HG03432 (cell line): ENCODE measurements around the gene C16orf96.

Experiments used
- ATAC-seq: cut with Tn5 transposase; IDR thresholded peaks from one replicate; pipeline ENCODE4 v1.9.1; 2021; ENCODE audit warnings: mild to moderate bottlenecking, moderate library complexity; ENCODE audit not compliant: unreplicated experiment

The C16orf96 gene

DNA sequence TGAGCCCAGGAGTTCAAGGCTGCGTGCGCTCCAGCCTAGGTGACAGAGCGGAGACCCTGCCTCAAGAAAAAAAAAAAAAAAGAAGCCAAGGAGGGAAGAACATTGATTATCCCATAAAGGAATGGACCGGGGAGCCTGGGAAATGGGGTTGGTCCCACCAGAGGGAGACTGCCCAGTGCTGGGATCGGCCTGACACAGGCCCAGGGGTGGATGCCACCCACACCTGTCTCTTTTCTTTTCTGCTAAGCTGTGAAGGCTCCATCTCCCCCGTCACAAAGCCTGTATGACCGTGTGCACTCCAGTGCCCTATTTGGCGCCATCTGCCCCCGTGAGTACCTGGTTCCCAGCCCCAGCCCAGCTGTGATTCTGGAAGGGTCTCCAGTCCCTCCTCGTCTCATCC is 42.9 kb downstream of the C16orf96 start:
- no peak for ATAC-seq

GRCh38 chr16:4599545-4599944 is 43.4 kb downstream of the C16orf96 start:
- no peak for ATAC-seq

GRCh38 chr16:4601036-4601863 is 45.1 kb downstream of the C16orf96 start:
- no peak for ATAC-seq

DNA sequence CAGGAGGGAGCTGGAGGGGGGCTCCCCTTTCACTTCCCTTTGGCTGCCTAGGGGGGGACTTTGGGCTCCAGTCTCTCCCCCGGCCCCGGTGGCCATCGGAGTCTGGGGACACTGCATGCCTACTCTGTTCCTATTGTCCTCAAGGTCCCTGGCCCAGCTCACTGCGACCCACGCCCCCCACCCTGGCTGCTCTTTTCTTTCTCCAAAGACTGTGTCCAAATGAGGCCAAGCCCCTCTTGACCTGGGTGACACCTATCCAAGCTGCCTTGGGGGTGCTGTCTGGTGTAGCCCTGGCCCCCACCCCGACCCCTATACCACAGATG is 45.7 kb downstream of the C16orf96 start:
- no peak for ATAC-seq

- no peak for ATAC-seq
Observed at GRCh38 chr16:4602331-4602730, 46.2 kb downstream of the C16orf96 start.

DNA sequence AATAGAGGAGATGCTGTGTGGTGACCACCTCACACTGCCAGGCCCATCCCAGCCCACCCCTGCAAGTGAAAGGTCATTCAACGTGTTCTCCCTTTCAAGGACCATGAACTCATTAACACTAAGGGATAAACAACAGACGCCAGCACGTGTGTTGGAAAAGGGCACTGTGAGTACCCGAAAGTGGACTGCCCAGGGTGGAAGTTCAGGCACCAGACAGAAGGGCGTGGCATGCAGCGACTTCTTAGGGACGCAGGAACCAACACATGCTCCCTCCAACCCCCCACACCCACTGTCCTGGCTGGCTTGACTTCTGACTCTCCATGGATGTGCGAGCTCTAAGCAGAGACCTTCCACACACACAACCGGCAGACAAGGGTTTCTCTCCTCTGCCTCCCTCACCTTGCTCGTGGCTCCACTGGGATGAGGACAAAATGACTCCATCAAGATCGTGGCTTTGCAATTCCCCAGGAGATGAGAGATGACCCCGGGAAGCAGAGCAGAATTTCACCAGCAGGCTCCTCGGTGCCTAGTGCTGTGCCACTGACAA is 47.6 kb downstream of the C16orf96 start:
- no peak for ATAC-seq

GRCh38 chr16:4604401-4604800 is 48.3 kb downstream of the C16orf96 start:
- ATAC-seq = no peak

GRCh38 chr16:4606354-4606753 is 50.2 kb downstream of the C16orf96 start:
- no peak for ATAC-seq

GRCh38 chr16:4607841-4608703 is 51.9 kb downstream of the C16orf96 start:
- no peak for ATAC-seq

DNA sequence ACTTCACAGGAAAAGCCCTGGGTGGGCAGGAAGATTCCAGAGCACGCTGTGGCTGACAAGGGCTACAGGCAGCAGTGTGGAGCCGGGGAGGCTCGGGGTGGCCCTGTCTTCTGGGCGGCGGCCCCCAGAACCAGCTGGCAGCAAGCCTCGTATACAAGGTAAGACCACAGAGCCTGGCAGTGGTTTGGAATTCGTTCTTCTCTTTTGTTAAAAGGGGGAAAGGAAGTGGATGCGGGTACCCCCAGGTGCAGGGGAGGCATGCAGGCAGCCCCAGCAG is 52.5 kb downstream of the C16orf96 start:
- no peak for ATAC-seq

DNA sequence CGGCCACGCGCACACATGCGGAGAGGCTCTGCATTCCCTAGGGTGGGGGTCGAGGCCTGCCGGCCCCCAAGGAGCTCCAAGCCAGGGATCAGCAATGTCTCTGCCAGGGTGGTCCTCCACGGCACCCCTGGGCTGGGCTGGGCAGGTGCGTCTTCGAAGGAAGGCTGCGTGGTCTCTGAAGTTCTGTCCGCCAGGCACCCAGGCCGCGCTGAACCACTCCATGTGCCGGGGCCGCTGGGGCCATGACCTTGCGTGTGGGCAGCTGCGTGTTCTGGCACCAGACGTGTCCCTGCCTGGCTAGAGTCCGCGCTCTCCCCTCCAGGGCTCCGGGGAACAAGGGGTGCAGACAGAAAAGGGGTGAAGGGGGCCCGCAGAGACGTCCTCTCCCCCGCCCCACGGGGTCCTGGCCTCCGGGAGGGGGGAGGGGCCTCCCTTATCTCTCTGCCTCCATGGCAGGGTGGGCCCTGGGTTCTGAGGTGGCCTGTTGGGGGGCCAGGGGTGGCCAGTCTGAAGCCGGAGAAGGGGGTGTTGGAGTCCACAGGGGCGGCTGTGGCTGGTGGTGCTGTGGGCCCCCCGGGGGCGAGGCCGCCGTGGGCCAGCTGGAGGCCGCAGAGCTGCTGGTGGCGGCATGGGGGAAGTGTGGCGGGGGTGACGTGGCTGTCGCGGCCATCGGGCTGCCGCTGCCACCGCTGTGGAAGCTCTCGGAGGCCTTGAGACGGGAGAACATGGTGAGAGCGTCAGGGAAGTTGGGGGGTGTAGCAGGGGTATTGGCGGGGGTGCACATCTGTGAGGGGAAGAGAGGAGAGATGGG is 53.3 kb downstream of the C16orf96 start:
- no peak for ATAC-seq

DNA sequence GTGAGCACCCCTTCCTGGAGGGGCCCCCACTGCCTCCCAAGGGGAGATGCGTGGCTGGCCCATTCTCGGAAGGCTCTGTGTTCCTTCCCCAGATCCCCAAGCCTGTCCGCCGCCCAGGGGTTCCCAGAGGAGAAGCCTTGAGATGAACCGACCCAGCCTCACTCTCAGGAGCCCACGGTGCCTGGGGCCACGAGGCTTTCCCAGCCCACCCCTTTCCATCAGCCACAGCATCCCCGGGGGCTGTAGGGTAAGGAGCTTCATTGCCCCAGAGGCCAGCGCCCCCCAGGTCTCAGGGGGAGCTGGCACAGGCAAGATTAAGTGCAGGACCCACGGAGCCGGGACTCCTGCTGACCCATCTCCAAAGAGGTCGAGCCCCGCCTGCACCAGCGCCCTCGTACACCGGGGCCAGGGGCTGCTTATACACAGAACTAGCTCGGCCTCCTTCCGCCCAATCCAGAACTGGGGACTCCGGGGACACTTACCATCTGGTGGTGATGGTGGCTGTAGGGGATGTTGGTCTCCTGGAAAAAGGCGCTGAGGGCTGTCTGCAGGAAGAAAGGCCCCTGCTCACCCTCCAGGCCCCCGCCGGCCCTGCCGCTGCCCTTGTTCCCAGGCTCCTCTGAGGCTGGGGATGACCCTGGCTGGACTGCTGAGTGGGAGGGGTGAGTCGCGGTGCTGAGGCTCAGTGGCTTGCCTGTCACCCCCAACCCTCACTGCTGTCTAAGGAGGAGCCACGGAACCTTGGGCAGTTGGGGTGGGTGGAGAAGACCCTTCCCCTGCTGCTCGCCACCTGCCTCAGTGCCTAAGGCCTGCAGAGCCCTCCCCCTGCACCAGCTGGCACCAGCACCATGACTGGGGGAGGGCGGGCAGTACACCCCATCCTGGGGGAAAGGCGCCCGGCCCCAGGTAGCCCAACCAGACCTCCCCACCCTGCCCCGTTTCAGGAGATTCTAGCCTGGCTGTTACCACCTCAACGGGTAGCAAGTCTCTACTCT is 54.2 kb downstream of the C16orf96 start:
- ATAC-seq = no peak

DNA sequence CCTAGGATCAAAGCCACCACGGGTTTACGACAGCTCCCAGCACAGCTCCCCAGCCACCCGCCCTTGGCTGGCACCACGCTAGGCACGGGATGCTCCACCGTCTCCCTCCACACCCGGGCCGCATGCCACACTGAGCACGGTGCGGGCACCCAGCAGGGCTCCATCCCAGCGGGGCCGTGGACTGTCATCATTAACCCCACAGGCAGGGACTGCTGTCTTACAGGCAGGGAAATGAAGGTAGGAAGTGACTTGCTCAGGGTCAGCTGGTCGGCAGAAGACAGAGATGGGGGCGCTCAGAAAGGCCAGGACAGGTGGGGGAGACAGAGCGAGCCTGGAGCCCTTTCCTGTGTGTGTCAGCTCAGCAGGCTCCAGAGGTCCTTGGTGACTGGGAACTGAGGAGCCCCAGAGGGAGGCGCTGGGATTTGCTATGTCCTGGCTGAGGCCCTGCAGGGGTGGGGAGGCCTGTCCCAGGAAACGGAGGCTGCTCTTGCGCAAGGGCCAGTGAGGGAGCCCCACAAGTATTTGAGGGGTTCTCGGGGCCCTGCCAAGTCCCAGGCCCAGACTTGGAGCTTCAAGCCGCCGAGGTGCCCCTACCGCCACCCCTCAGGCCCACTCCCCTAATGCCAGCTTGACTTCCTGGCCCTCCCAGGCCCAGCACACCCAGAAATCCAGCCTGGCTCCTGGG is 55.3 kb downstream of the C16orf96 start:
- no peak for ATAC-seq

DNA sequence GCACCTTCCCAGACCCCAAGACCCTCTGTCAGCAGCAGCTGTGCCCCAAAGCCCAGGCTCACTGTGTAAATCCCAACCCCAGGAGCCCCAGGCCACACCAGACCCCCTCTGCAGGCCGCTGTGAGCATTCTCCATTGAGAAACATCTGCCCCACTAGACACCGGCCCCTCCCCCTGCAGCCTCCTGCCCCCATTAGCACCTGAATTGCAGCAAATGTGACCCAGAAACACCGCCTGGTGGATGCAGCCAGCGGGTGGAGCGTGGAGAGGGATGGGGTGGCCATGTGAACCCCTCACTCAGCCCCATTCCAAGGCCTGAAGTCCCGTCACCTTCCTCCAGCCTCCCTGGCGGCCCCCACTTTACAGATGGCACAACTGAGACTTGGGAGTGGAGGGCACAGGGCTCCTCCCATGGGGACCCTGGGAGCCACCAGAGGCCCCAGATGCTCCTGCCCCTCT is 56.4 kb downstream of the C16orf96 start:
- ATAC-seq = no peak

GRCh38 chr16:4612977-4613635 is 57.0 kb downstream of the C16orf96 start:
- ATAC-seq = no peak

DNA sequence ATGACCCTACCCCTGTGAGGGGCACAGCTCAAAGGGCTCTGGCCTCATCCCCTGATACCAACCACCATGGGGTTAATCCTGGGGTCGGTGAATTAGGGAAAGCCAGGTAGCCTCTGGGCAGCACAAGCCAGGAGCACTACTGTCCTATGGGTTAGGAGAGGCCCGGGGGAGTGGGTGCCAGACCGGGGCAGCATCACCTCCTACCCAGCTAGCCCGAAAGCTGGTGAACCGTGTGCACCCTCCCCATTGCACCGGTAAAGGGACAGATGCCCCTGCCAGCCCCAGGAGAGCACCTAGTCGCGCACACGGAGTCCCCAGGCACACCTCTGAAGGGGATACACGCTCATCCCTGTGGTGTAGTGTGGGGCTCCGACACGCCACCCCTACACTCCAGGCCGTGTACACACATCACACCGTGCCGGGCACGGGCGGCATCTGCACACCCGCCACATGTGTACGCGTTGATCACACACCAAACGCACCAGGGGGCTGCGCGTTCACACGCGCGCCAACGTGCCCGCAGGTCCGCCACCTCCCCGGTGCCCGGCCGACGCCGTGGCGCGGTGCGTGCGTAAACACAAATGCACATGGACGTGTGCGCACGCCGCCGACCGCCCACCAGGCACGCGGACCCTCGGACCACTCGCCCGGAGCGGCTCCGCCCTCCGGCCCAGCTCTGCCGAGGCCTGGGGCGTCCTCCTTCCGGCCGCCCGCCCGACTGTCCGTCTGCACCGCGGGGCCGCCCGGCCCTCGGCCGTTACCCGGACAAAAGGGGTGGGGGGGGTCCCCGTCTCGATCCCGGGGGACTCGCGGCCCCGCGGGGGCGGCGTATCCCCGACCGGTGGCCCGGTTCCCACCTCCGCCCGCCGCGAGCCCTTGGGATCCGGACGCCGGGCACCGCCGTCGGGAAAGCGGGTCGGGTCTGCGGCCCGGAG is 57.8 kb downstream of the C16orf96 start:
- ATAC-seq = no peak

DNA sequence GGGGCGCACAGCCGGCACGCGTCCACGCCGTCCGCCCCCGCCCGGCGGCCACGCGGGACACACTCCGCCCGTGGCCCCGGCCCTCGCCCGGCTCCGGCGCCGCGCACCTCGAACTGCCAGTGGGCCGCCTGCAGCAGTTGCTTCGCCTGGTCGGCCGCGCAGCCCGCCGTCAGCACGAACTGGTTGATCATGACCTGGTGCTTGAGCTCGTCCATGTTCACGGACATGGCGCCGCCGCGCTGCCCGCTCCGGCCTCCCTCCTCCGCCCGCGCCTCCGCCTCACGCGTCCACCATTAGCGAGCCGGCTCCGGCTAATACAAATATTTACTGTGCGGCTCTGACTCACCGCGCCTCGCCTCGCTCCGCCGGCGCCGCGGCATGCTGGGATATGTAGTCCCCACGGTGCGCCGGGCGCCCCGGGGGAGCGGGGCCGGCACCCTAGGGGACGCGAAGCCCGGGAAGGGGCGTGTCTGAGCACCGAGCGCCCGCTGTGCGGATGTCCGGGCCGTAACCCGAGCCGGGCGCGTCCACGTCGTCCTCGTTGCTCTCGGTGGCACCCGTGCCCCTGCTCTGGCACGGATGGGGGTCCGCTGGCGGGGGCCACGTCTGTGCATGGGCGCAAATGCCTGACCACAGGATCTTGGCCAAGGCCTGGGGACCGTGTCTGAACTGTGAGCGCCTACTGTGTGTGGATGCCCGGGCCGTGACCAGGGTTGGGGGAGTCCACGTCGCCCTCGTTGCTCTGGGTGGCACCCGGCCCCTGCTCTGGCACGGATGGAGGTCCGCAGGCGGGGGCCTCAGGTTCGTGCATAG is 58.6 kb downstream of the C16orf96 start, which contains the start of gene UBALD1:
TSS of gene UBALD1 (minus strand) at position 318 of the 813 bp plus-strand sequence. CDS start at position 227, 91 bp downstream.
- peak; percentile 60 for ATAC-seq
